ENCODE measurements around the gene UNC119B. TPM values are rescaled to one million over a fixed set of nuclear protein-coding genes. Genes with fewer than 3 reads are reported as not detected.
"Not testable (repeated sequence)": the region's sequence is repeated elsewhere in the genome, so short reads cannot be mapped to it uniquely, and the experiment has no call there.

The UNC119B gene
- total and polyA plus RNA-seq, 9 donors = 6.0 to 21.6 (median 15.3) TPM

- H3K27me3 ChIP-seq (ENCODE audit: control insufficient read depth, insufficient read depth, low read length) = no peaks in the 10 kb centered on the region
- H3K4me1 ChIP-seq (ENCODE audit: control insufficient read depth, insufficient read depth, low read length) = peaks cover 17% of the 10 kb centered on the region
- no peaks in the 10 kb centered on the region for H3K9me3 ChIP-seq (replicated peaks; ENCODE audit: control insufficient read depth, low read depth, low read length)
- peak overlapping the region; percentile 56 for H3K4me3 ChIP-seq (ENCODE audit: low read length)
- 26% methylated on average over 11 of the region's 14 CpGs for WGBS (ENCODE audit: insufficient coverage)
- H3K27ac ChIP-seq (ENCODE audit: low read length) = peak overlapping the region; percentile 66
- peaks cover 40% of the 10 kb centered on the region for H3K36me3 ChIP-seq (ENCODE audit: control insufficient read depth, insufficient read depth, low read length)
- no peak for DNase-seq
These were observed 14.9 kb downstream of the UNC119B start for GRCh38 chr12:120725151-120725658.

- H3K27ac ChIP-seq (ENCODE audit: low read length) = peak within 1 kb of the TSS; percentile 77
- DNase-seq = peak; percentile 93
- peaks cover 39% of the 10 kb centered on the region for H3K36me3 ChIP-seq (ENCODE audit: control insufficient read depth, insufficient read depth, low read length)
- WGBS (ENCODE audit: insufficient coverage) = 4% methylated on average over 64 of the region's 66 CpGs
- peaks cover 17% of the 10 kb centered on the region for H3K4me1 ChIP-seq (ENCODE audit: control insufficient read depth, insufficient read depth, low read length)
- H3K27me3 ChIP-seq (ENCODE audit: control insufficient read depth, insufficient read depth, low read length) = no peaks in the 10 kb centered on the region
- no peaks in the 10 kb centered on the region for H3K9me3 ChIP-seq (replicated peaks; ENCODE audit: control insufficient read depth, low read depth, low read length)
- peak within 1 kb of the TSS; percentile 56 for H3K4me3 ChIP-seq (ENCODE audit: low read length)
These were observed 15.6 kb downstream of the UNC119B start, which contains the start of gene ACADS for GRCh38 chr12:120725659-120726509. ACADS (plus strand) TSS chr12:120725826; CDS start chr12:120725886, 60 bp downstream.

- DNase-seq = no peak
- H3K27me3 ChIP-seq (ENCODE audit: control insufficient read depth, insufficient read depth, low read length) = no peaks in the 10 kb centered on the region
- H3K27ac ChIP-seq (ENCODE audit: low read length) = peak overlapping the region; percentile 77
- WGBS (ENCODE audit: insufficient coverage) = 82% methylated on average over 9 of the region's 9 CpGs
- H3K36me3 ChIP-seq (ENCODE audit: control insufficient read depth, insufficient read depth, low read length) = peaks cover 34% of the 10 kb centered on the region
- peak overlapping the region; percentile 56 for H3K4me3 ChIP-seq (ENCODE audit: low read length)
- no peaks in the 10 kb centered on the region for H3K9me3 ChIP-seq (replicated peaks; ENCODE audit: control insufficient read depth, low read depth, low read length)
- H3K4me1 ChIP-seq (ENCODE audit: control insufficient read depth, insufficient read depth, low read length) = peaks cover 17% of the 10 kb centered on the region
These were observed 16.2 kb downstream of the UNC119B start for GRCh38 chr12:120726510-120726793.

GRCh38 chr12:120726961-120727360 is 16.7 kb downstream of the UNC119B start:
- Histone ChIP-seq H3K27me3 (ENCODE audit: control insufficient read depth, insufficient read depth, low read length) (no peaks in the 10 kb centered on the region), H3K4me1 (ENCODE audit: control insufficient read depth, insufficient read depth, low read length) (peaks cover 17% of the 10 kb centered on the region), H3K9me3 (replicated peaks; ENCODE audit: control insufficient read depth, low read depth, low read length) (no peaks in the 10 kb centered on the region), H3K27ac (ENCODE audit: low read length) (no peak overlapping the region), H3K36me3 (ENCODE audit: control insufficient read depth, insufficient read depth, low read length) (peaks cover 29% of the 10 kb centered on the region), H3K4me3 (ENCODE audit: low read length) (no peak overlapping the region)
- 91% methylated on average over 9 of the region's 9 CpGs for WGBS (ENCODE audit: insufficient coverage)
- no peak for DNase-seq

- H3K27me3 ChIP-seq (ENCODE audit: control insufficient read depth, insufficient read depth, low read length); DNase-seq; H3K9me3 ChIP-seq (replicated peaks; ENCODE audit: control insufficient read depth, low read depth, low read length); H3K27ac ChIP-seq (ENCODE audit: low read length); H3K4me3 ChIP-seq (ENCODE audit: low read length); H3K4me1 ChIP-seq (ENCODE audit: control insufficient read depth, insufficient read depth, low read length): not testable (repeated sequence)
- WGBS (ENCODE audit: insufficient coverage) = 96% methylated on average over 21 of the region's 35 CpGs
- peaks cover 19% of the 10 kb centered on the region for H3K36me3 ChIP-seq (ENCODE audit: control insufficient read depth, insufficient read depth, low read length)
These were observed 21.9 kb downstream of the UNC119B start for GRCh38 chr12:120732198-120732597.

- Histone ChIP-seq H3K27me3 (ENCODE audit: control insufficient read depth, insufficient read depth, low read length) (no peaks in the 10 kb centered on the region), H3K36me3 (ENCODE audit: control insufficient read depth, insufficient read depth, low read length) (peaks cover 20% of the 10 kb centered on the region), H3K4me1 (ENCODE audit: control insufficient read depth, insufficient read depth, low read length) (peaks cover 5% of the 10 kb centered on the region), H3K9me3 (replicated peaks; ENCODE audit: control insufficient read depth, low read depth, low read length) (no peaks in the 10 kb centered on the region), H3K27ac (ENCODE audit: low read length) (no peak overlapping the region), H3K4me3 (ENCODE audit: low read length) (no peak overlapping the region)
- WGBS (ENCODE audit: insufficient coverage) = 82% methylated on average over 2 of the region's 3 CpGs
- no peak for DNase-seq
These were observed 23.3 kb downstream of the UNC119B start for GRCh38 chr12:120733574-120733973.

- Histone ChIP-seq H3K4me1 (ENCODE audit: control insufficient read depth, insufficient read depth, low read length) (peaks cover 7% of the 10 kb centered on the region), H3K4me3 (ENCODE audit: low read length) (no peak overlapping the region), H3K27me3 (ENCODE audit: control insufficient read depth, insufficient read depth, low read length) (no peaks in the 10 kb centered on the region), H3K27ac (ENCODE audit: low read length) (no peak overlapping the region), H3K36me3 (ENCODE audit: control insufficient read depth, insufficient read depth, low read length) (peaks cover 23% of the 10 kb centered on the region), H3K9me3 (replicated peaks; ENCODE audit: control insufficient read depth, low read depth, low read length) (no peaks in the 10 kb centered on the region)
- no peak for DNase-seq
- 95% methylated on average over 7 of the region's 10 CpGs for WGBS (ENCODE audit: insufficient coverage)
These were observed 24.0 kb downstream of the UNC119B start for GRCh38 chr12:120734210-120734609.

GRCh38 chr12:120735181-120735580 is 24.9 kb downstream of the UNC119B start:
- Histone ChIP-seq H3K27ac (ENCODE audit: low read length) (no peak overlapping the region), H3K9me3 (replicated peaks; ENCODE audit: control insufficient read depth, low read depth, low read length) (no peaks in the 10 kb centered on the region), H3K36me3 (ENCODE audit: control insufficient read depth, insufficient read depth, low read length) (peaks cover 22% of the 10 kb centered on the region)

GRCh38 chr12:120736404-120737331 is 26.4 kb downstream of the UNC119B start:
- WGBS (ENCODE audit: insufficient coverage) = 83% methylated on average over 36 of the region's 38 CpGs
- peaks cover 10% of the 10 kb centered on the region for H3K4me1 ChIP-seq (ENCODE audit: control insufficient read depth, insufficient read depth, low read length)

More at GRCh38 chr12:120735181-120735580, 24.9 kb downstream of the UNC119B start:
- WGBS (ENCODE audit: insufficient coverage) = no CpG with 5 or more reads among the region's 3 CpGs
- DNase-seq = no peak
- Histone ChIP-seq H3K27me3 (ENCODE audit: control insufficient read depth, insufficient read depth, low read length) (no peaks in the 10 kb centered on the region), H3K4me1 (ENCODE audit: control insufficient read depth, insufficient read depth, low read length) (peaks cover 7% of the 10 kb centered on the region), H3K4me3 (ENCODE audit: low read length) (no peak overlapping the region)

More at GRCh38 chr12:120736404-120737331, 26.4 kb downstream of the UNC119B start:
- Histone ChIP-seq H3K27ac (ENCODE audit: low read length) (no peak overlapping the region), H3K4me3 (ENCODE audit: low read length) (no peak overlapping the region), H3K9me3 (replicated peaks; ENCODE audit: control insufficient read depth, low read depth, low read length) (no peaks in the 10 kb centered on the region), H3K36me3 (ENCODE audit: control insufficient read depth, insufficient read depth, low read length) (peaks cover 17% of the 10 kb centered on the region), H3K27me3 (ENCODE audit: control insufficient read depth, insufficient read depth, low read length) (no peaks in the 10 kb centered on the region)
- DNase-seq = no peak

Data from muscle of leg (tissue), 11 donors.